ENCODE data around the gene IP6K2.

The IP6K2 gene

GRCh38 chr3:48662753-48663488, 54.1 kb downstream of the IP6K2 start, which contains the start of gene CELSR3:
TSS of gene CELSR3 (minus strand) at chr3:48662886. CDS start at chr3:48662634, 252 bp downstream.
- peak; percentile 27 to 47 for DNase-seq

DNA sequence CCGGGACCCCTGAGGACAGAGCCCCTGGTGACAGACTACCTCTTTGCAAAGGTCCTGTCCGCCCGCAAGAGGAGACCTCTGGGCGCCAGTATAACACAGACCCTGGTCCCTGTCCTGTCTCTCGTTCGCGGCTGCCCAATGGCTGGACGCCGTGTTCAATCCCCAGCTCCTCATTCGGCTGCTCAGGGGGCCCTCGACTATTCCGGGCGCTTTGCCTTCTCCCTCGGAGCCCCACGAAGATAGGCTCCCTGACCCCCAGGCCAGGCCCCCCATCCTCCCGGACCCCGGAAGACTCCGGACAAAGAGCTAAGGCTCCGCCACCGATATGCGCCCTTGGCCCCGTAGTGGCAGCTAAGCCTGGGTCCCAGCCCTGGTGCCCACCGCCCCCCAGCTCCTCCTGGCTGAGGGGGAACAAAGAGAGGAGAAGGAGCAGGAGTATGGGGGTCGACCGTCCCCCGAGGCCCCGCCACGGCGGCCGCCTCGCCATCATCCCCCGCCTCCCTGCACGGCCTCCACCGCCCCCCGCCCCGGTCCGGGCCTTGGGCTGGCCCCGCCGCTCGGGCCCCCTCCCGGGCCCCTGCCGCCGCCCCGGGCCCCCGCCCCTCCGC, 54.8 kb downstream of the IP6K2 start:
- DNase-seq, result no peak

DNA sequence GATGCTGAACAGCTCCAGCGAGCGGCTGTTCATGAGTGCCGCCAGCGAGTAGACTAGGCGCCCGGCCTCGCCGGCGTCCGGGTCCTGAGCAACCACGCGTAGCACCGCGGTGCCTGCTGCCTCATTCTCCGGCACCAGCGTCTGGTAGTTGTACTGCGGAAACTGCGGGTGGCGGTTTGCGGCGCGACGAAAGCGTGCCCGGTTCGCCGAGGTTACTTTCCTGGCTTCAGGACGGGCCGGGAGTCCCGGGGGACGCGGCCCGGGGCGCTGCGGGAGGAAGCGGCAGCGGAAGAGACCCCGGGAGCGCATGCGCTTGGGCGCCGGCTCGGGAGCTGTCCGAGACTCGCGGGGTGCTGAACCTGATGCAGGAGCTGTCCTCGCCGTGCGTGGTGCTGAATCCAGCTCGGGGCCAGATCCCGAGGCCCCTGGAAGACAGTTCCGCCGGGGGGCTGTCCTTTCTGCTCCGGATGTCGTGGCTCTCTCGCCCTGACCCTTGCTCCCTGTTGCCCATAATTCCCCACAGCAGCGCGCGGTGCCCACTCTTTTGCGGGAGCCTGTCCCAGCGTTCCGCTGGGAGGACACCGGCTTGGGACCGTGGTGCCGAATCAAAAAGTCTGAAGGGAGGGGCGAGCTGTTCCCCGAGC, 55.4 kb downstream of the IP6K2 start:
- DNase-seq, result peak; percentile 66 to 72

DNA sequence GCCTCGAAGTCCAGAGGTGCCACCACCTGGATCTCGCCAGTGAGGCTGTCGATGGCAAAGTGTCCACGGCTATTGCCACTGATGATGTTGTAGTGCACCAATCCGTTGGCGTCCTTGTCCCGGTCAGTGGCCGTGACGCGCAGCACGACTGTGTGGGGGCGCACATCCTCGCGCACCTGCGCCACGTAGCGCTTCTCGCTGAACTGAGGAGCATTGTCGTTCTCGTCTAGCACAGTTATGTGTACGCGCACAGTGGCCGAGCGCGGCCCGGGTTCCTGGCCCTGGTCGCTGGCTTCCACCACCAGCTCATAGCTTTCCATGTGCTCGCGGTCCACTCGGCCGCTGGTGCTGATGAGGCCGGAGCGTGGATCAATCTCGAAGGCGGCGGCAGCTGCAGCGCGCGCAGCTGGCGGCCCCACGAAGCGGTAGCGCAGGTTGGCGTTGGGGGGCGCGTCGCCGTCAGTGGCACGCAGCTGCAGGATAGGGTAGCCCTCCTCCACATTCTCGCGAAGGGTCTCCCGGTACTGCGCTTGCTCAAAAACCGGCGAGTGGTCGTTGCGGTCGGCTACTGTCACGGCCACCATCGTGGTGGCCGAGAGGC, 56.1 kb downstream of the IP6K2 start:
- no peak for DNase-seq

- peak; percentile 17 to 32 for DNase-seq
These were observed 60.2 kb downstream of the IP6K2 start for GRCh38 chr3:48656841-48657281.

DNA sequence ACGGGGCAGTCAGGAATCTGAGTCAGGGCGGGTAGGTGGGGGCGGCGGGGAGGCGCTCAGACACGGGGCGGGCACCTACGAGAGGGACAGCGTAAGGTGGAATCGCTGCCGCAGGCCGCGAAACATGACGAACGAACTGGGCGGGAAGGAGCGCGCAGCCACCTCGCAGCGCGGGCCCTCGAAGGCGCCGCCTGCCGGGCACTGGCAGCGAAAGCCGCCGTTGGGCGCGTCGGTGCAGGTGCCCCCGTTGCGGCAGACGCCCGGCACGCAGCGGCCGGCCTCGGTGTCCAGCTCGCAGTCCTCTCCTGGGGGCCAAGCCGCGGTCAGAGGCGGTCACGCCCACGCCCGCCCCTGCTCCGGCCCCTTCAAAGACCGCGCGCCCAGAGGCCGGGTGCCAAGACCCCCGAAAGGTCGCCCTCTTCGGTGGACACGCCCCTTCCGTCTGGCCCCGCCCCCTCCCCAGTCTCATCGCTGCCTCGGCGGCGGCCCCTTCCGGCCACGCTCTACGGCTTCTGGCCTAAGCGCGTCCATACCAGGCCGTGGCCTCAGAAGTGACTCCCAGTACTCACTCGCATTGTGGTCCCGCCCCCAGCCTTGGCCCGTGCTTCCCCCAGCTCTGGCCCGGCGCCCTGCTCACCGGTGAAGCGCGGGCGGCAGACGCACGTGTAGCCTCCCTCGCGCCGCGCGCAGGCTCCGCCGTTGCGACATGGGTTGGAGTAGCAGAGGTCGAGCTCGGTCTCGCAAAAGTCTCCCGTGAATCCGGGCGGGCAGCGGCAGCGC, 60.8 kb downstream of the IP6K2 start:
- DNase-seq, result peak; percentile 84 to 88

GRCh38 chr3:48655606-48656005, 61.4 kb downstream of the IP6K2 start:
- DNase-seq, result peak; percentile 62 to 76

DNA sequence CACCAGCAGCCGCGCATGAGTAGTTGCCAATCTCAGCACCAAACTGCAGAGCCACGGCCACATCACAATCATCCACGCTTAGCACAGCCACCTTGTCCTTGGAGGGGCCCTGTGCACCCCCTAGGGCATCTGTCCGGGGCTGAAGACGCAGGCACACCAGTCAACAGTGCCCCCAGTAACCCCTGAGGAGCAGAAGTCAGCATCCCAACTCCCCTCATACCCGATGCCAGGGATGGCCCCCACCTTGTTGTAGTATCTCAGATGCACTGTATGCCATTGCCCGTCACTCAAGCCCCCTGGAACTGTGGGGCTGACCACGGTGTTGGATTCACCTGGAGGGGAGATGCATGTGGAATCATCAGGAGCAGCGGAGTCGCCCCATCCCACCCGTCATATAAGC, 62.0 kb downstream of the IP6K2 start:
- no peak for DNase-seq

GRCh38 chr3:48652923-48653715, 63.9 kb downstream of the IP6K2 start:
- no peak for DNase-seq

GRCh38 chr3:48651771-48652170, 65.2 kb downstream of the IP6K2 start:
- DNase-seq, result no peak

DNA sequence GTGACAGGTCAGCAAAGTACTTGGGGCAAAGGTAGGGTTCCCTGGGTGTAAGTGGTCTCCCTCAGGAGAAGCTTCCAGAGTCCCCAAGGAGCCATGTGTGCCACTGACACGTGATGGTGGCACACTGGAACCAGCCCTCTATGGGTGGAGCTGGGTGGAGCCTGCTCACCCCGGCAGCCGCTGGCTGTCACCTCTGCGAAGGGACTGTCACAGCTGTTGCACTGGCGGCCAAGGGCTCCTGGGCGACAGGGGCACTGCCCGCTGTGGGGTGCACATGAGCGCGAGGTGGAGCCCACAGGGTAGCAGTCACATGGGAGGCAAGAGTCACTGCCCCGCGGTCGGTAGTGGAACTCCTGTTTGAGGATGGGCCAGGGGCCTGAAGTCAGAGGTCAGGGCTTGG, 66.3 kb downstream of the IP6K2 start:
- no peak for DNase-seq

GRCh38 chr3:48648188-48648850, 68.7 kb downstream of the IP6K2 start:
- DNase-seq, result no peak

GRCh38 chr3:48647714-48648113, 69.3 kb downstream of the IP6K2 start:
- DNase-seq, result no peak

DNA sequence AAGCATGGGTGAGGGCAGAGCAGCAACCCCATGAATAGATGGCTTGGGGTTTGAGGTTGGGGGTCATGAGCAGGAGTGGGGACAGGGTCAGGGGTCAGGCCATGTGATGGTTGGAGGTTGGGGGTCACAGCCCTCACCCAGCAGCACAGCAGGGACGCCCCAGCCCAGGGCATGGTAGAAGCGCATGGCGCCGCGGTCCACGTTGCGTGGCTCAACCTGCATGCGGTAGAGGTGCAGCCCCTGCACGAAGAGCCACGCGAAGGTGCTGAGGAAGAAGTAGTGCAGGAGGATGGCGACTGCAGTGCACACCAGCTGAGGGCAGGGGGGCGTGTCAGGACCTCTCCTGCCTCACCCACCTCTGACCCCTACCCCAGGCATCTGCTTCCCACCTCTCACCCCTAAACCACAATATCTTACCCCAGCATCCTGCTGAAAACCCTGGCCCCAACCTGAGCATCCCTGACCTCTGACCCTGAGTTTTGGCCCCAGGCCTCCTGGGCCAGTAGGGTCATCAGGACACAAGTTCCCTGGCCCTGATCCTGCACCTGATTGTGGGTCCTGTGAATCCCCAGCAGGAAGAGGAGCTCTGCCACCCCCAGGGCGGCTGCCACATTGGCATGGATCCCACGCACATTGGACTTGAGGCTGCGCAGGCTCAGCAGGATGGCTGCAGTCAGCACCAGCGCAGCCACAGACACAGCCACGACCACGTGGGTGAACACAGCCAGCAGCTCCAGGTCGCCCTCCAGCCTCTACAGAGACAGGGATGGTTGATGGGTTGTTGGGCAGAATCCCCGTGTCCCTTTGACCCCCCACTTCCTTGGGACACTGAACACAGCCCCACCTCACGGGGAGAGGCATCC, 71.9 kb downstream of the IP6K2 start:
- no peak for DNase-seq

- DNase-seq, result no peak
These were observed 74.4 kb downstream of the IP6K2 start for GRCh38 chr3:48642605-48643004.

DNA sequence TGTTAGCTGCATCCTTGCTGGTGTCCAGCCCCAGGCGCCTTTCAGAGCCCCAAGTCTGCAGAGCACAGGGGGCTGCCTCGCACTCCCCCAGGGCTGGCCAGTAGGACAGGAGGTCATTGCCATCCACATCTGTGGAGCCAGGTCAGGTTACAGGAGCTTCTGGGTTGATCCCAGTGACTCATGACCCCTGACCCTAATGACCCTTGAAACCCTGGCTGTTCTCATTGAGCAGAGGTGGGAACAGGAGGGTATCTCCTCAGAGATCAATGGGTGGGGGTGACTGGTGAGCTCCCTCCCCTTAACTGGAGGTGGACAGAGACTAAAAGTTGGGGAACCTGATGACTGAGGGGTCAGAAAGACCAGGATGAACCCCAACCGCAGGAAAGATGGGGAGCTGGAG, 75.6 kb downstream of the IP6K2 start:
- no peak for DNase-seq

- DNase-seq, result no peak
These were observed 76.9 kb downstream of the IP6K2 start for GRCh38 chr3:48639944-48640606.
